Naive thymus-derived CD4-positive, alpha-beta T cell (primary cell): ENCODE results near the gene FBXL17. TPM values are rescaled to one million over a fixed set of nuclear protein-coding genes. Genes with fewer than 3 reads are reported as not detected.
A peak's percentile ranks its signal among the peaks of the same experiment; 100 is the strongest.

Source experiments
- ATAC-seq: fragments of 150-1000 bp; cut with Tn5 transposase; 2 replicates; pipeline ENCODE4 v1.10.0; 2021; ENCODE audit warnings: mild to moderate bottlenecking, moderate library complexity
- CTCF ChIA-PET: fragments of 350-600 bp; sonication (Branson Sonifier 250); formaldehyde crosslinking; loops from one replicate; lab custom pipeline; 2021; ENCODE audit warnings: antibody characterized with exemption; lab: Charles Lee
- POLR2A ChIA-PET: fragments of 350-600 bp; sonication (Branson Sonifier 250); formaldehyde crosslinking; loops from one replicate; lab custom pipeline; 2021; ENCODE audit warnings: antibody characterized with exemption, inconsistent platforms; lab: Charles Lee
- DNase-seq, 9 donors: peaks; one replicate each; pipeline versions ENCODE4 v3.0.0 to v3.0.0-alpha.2; 2020 to 2022; ENCODE audit warnings: mixed read lengths in 1 of 9
- H3K27ac ChIP-seq: one replicate; pipeline ENCODE4 v1.7.0; 2013; ENCODE audit warnings: mild to moderate bottlenecking, low read depth, low read length, moderate library complexity
- H3K27me3 ChIP-seq, 2 donors: one replicate each; pipeline ENCODE4 v1.7.0; 2013; ENCODE audit warnings: low read length in 2 of 2, mild to moderate bottlenecking in 2 of 2, moderate library complexity in 2 of 2; ENCODE audit not compliant: control insufficient read depth in 2 of 2, insufficient read depth in 2 of 2
- H3K36me3 ChIP-seq, 3 experiments: 1 replicate in 2 of 3; 2 replicates in 1 of 3; pipeline ENCODE4 v1.7.0; 2013; ENCODE audit warnings: low read length in 3 of 3, mild to moderate bottlenecking in 3 of 3, moderate library complexity in 1 of 3; ENCODE audit not compliant: insufficient read depth in 3 of 3, control insufficient read depth in 2 of 3
- H3K4me1 ChIP-seq, 2 donors: one replicate each; pipeline ENCODE4 v1.7.0; 2013; ENCODE audit warnings: low read length in 2 of 2, mild to moderate bottlenecking in 2 of 2, moderate library complexity in 1 of 2; ENCODE audit not compliant: control insufficient read depth in 2 of 2, insufficient read depth in 2 of 2
- H3K4me3 ChIP-seq: 2 replicates; pipeline ENCODE4 v1.7.0; 2013; ENCODE audit warnings: mild to moderate bottlenecking, low read length
- H3K9me3 ChIP-seq, 3 experiments: 1 replicate in 2 of 3; 2 replicates in 1 of 3; pipeline ENCODE4 v1.7.0; 2013; ENCODE audit warnings: low read length in 3 of 3; ENCODE audit not compliant: control insufficient read depth in 2 of 3
- H3K27ac Mint-ChIP-seq, 9 donors: one replicate each; pipeline ENCODE4 v1.8.0; 2020 to 2022; ENCODE audit warnings: mixed read lengths in 9 of 9, mild to moderate bottlenecking in 8 of 9, moderate library complexity in 5 of 9, inconsistent platforms in 2 of 9
- H3K27me3 Mint-ChIP-seq, 5 donors: one replicate each; pipeline ENCODE4 v1.8.0; 2021 to 2022; ENCODE audit warnings: mixed read lengths in 5 of 5, mild to moderate bottlenecking in 1 of 5
- H3K36me3 Mint-ChIP-seq, 5 donors: one replicate each; pipeline ENCODE4 v1.8.0; 2020 to 2022; ENCODE audit warnings: mixed read lengths in 5 of 5, mild to moderate bottlenecking in 3 of 5, inconsistent platforms in 1 of 5
- H3K4me1 Mint-ChIP-seq, 7 donors: one replicate each; pipeline ENCODE4 v1.8.0; 2020 to 2022; ENCODE audit warnings: mixed read lengths in 7 of 7, mild to moderate bottlenecking in 3 of 7, inconsistent platforms in 1 of 7
- H3K4me3 Mint-ChIP-seq, 10 donors: one replicate each; pipeline ENCODE4 v1.8.0; 2020 to 2022; ENCODE audit warnings: mild to moderate bottlenecking in 10 of 10, mixed read lengths in 10 of 10, moderate library complexity in 6 of 10, inconsistent platforms in 2 of 10
- H3K9me3 Mint-ChIP-seq, 11 donors: one replicate each; pipeline ENCODE4 v1.8.0; 2020 to 2022; ENCODE audit warnings: mixed read lengths in 11 of 11, mild to moderate bottlenecking in 4 of 11, inconsistent platforms in 1 of 11, moderate library complexity in 1 of 11
- intact Hi-C, 2 donors: fragments of 100-400 bp; cut with micrococcal nuclease; formaldehyde crosslinking; loops; one replicate each; pipeline ENCODE4 v1.15.1; 2023
- polyA plus RNA-seq, 2 donors: library from polyadenylated mRNA; unstranded; fragments of 300-500 nt; fragmentation: Illumina TruSeq; gene quantifications; one replicate each; pipeline ENCODE4 v1.2.3, GENCODE V29; 2021
- total RNA-seq, 6 experiments: library from RNA in 5 of 6; stranded (reverse) in 5 of 6; gene quantifications; 1 replicate in 5 of 6; 2 replicates in 1 of 6; pipeline ENCODE4 v1.2.3 and lab custom pipeline; 2021 to 2026

FBXL17 gene
- total and polyA plus RNA-seq, 7 experiments from 2014 or later = 4.4 to 28.4 (median 19.6) TPM

GRCh38 chr5:107964722-107965121 is 417.2 kb downstream of the FBXL17 start:
- POLR2A ChIA-PET = no interaction called here
- no peak for DNase-seq
- peaks cover 0 to 13% (median 3%) of the 10 kb centered on the region in 5 donors for H3K36me3 Mint-ChIP-seq
- no peaks in the 10 kb centered on the region for H3K4me1 ChIP-seq
- no peak for ATAC-seq
- H3K9me3 Mint-ChIP-seq = peaks cover 0 to 1% (median 0%) of the 10 kb centered on the region in 11 donors
- H3K4me3 Mint-ChIP-seq = no peak overlapping the region
- no peak overlapping the region for H3K4me3 ChIP-seq
- H3K27ac ChIP-seq = no peak overlapping the region
- CTCF ChIA-PET = no interaction called here
- no peak overlapping the region for H3K27ac Mint-ChIP-seq
- no peaks in the 10 kb centered on the region for H3K36me3 ChIP-seq
- no peaks in the 10 kb centered on the region for H3K27me3 ChIP-seq
- H3K4me1 Mint-ChIP-seq = peaks cover 0 to 13% (median 4%) of the 10 kb centered on the region in 7 donors
- H3K9me3 ChIP-seq = no peaks in the 10 kb centered on the region
- intact Hi-C loops = no loop called here
- H3K27me3 Mint-ChIP-seq = no peaks in the 10 kb centered on the region

GRCh38 chr5:107959573-107960279 is 422.2 kb downstream of the FBXL17 start:
- Mint-ChIP-seq H3K36me3 (peaks cover 0 to 11% (median 3%) of the 10 kb centered on the region in 5 donors), H3K27ac (peak overlapping the region in 2 of 9 donors; percentile 28 to 47), H3K4me1 (peaks cover 2 to 54% (median 24%) of the 10 kb centered on the region in 7 donors), H3K27me3 (no peaks in the 10 kb centered on the region), H3K9me3 (peaks cover 0 to 1% (median 0%) of the 10 kb centered on the region in 11 donors), H3K4me3 (no peak overlapping the region)
- H3K4me3 ChIP-seq = no peak overlapping the region
- no peak overlapping the region for H3K27ac ChIP-seq
- H3K27me3 ChIP-seq = no peaks in the 10 kb centered on the region
- DNase-seq (no peak), ATAC-seq (no peak)
- POLR2A ChIA-PET = no interaction called here
- CTCF ChIA-PET = no interaction called here
- H3K36me3 ChIP-seq = no peaks in the 10 kb centered on the region
- H3K4me1 ChIP-seq = no peaks in the 10 kb centered on the region
- intact Hi-C loops = loop anchor here in 1 of 2 donors (5.0 kb wide), 1 partner anchor 43 kb away; no protein-coding TSS in a partner anchor
- H3K9me3 ChIP-seq = no peaks in the 10 kb centered on the region

GRCh38 chr5:107958861-107959260 is 423.0 kb downstream of the FBXL17 start:
- Mint-ChIP-seq H3K4me1 (peaks cover 2 to 60% (median 25%) of the 10 kb centered on the region in 7 donors), H3K36me3 (peaks cover 0 to 11% (median 3%) of the 10 kb centered on the region in 5 donors), H3K9me3 (peaks cover 0 to 1% (median 0%) of the 10 kb centered on the region in 11 donors), H3K27ac (peak overlapping the region in 4 of 9 donors; percentile 32 to 58 (median 42)), H3K4me3 (no peak overlapping the region), H3K27me3 (no peaks in the 10 kb centered on the region)
- ATAC-seq (no peak), DNase-seq (peak in 2 of 9 donors; percentile 35 to 51)
- intact Hi-C loops = loop anchor here in 1 of 2 donors (5.0 kb wide), 1 partner anchor 43 kb away; no protein-coding TSS in a partner anchor
- Histone ChIP-seq H3K36me3 (no peaks in the 10 kb centered on the region), H3K4me3 (no peak overlapping the region), H3K27me3 (no peaks in the 10 kb centered on the region), H3K4me1 (no peaks in the 10 kb centered on the region), H3K9me3 (no peaks in the 10 kb centered on the region), H3K27ac (no peak overlapping the region)
- CTCF ChIA-PET = no interaction called here
- POLR2A ChIA-PET = no interaction called here

- peaks cover 2 to 64% (median 28%) of the 10 kb centered on the region in 7 donors for H3K4me1 Mint-ChIP-seq
- CTCF ChIA-PET = no interaction called here
- H3K4me3 Mint-ChIP-seq = no peak overlapping the region
- DNase-seq = no peak
- H3K27me3 Mint-ChIP-seq = no peaks in the 10 kb centered on the region
- ATAC-seq = no peak
- peaks cover 0 to 15% (median 4%) of the 10 kb centered on the region in 5 donors for H3K36me3 Mint-ChIP-seq
- no peaks in the 10 kb centered on the region for H3K4me1 ChIP-seq
- H3K4me3 ChIP-seq = no peak overlapping the region
- peak overlapping the region in 2 of 9 donors; percentile 18 to 47 for H3K27ac Mint-ChIP-seq
- H3K27me3 ChIP-seq = no peaks in the 10 kb centered on the region
- H3K36me3 ChIP-seq = no peaks in the 10 kb centered on the region
- H3K27ac ChIP-seq = no peak overlapping the region
- no peaks in the 10 kb centered on the region for H3K9me3 ChIP-seq
- POLR2A ChIA-PET = no interaction called here
- H3K9me3 Mint-ChIP-seq = peaks cover 0 to 1% (median 0%) of the 10 kb centered on the region in 11 donors
- intact Hi-C loops = loop anchor here in 1 of 2 donors (5.0 kb wide), 1 partner anchor 44 kb away; no protein-coding TSS in a partner anchor
These were observed 423.5 kb downstream of the FBXL17 start for GRCh38 chr5:107958432-107958831.

- Histone ChIP-seq H3K36me3 (no peaks in the 10 kb centered on the region), H3K9me3 (no peaks in the 10 kb centered on the region), H3K27ac (no peak overlapping the region), H3K4me3 (no peak overlapping the region), H3K4me1 (no peaks in the 10 kb centered on the region), H3K27me3 (no peaks in the 10 kb centered on the region)
- H3K36me3 Mint-ChIP-seq = peaks cover 0 to 19% (median 5%) of the 10 kb centered on the region in 5 donors
- intact Hi-C loops = loop anchor here in 1 of 2 donors (5.0 kb wide), 1 partner anchor 45 kb away; no protein-coding TSS in a partner anchor
- H3K27me3 Mint-ChIP-seq = no peaks in the 10 kb centered on the region
- no peak overlapping the region for H3K4me3 Mint-ChIP-seq
- peak overlapping the region in 2 of 9 donors; percentile 25 to 38 for H3K27ac Mint-ChIP-seq
- DNase-seq = no peak
- ChIA-PET POLR2A (no interaction called here), CTCF (no interaction called here)
- no peak for ATAC-seq
- H3K9me3 Mint-ChIP-seq = peaks cover 0 to 2% (median 0%) of the 10 kb centered on the region in 11 donors
- H3K4me1 Mint-ChIP-seq = peaks cover 2 to 76% (median 30%) of the 10 kb centered on the region in 7 donors
These were observed 424.8 kb downstream of the FBXL17 start for GRCh38 chr5:107957051-107957450.

- H3K27me3 ChIP-seq = no peaks in the 10 kb centered on the region
- Mint-ChIP-seq H3K27ac (no peak overlapping the region), H3K4me1 (peaks cover 9 to 87% (median 40%) of the 10 kb centered on the region in 7 donors), H3K9me3 (peaks cover 0 to 2% (median 0%) of the 10 kb centered on the region in 11 donors), H3K27me3 (no peaks in the 10 kb centered on the region), H3K4me3 (no peak overlapping the region), H3K36me3 (peaks cover 0 to 16% (median 5%) of the 10 kb centered on the region in 5 donors)
- ChIA-PET POLR2A (no interaction called here), CTCF (no interaction called here)
- no peaks in the 10 kb centered on the region for H3K9me3 ChIP-seq
- no peaks in the 10 kb centered on the region for H3K36me3 ChIP-seq
- H3K4me3 ChIP-seq = no peak overlapping the region
- no peak for ATAC-seq
- no peak overlapping the region for H3K27ac ChIP-seq
- intact Hi-C loops = loop anchor here in 1 of 2 donors (5.0 kb wide), 1 partner anchor 47 kb away; no protein-coding TSS in a partner anchor
- no peaks in the 10 kb centered on the region for H3K4me1 ChIP-seq
- DNase-seq = no peak
These were observed 426.6 kb downstream of the FBXL17 start for GRCh38 chr5:107955321-107955720.
